Measurements from ENCODE around the gene TESMIN.

The TESMIN gene

DNA sequence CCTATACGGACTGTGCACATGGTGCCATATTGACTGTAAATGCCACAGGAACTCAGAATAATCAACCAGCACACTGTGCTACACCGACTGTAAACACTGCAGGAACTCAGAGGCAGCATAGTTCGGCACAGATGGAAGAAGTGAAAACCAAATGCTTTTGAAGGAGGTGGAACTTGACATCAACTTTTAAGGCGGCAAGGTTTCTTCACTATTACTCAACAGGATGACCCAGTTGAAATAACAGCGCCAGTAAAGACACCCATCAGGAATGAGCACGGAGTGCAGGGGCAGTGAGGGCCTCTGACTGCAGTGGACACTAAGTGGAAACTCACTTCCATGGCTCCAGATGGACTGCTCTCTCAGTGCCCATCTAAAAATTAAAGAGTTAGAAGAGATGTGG lies 15.7 kb downstream of the TESMIN start:
- Histone ChIP-seq H3K9ac (ENCODE audit: low read depth, low read length) (no peak overlapping the region), H3K9me3 (ENCODE audit: insufficient read depth, low read depth, low read length) (no peaks in the 10 kb centered on the region), H3K27me3 (ENCODE audit: insufficient read depth, low read length) (no peaks in the 10 kb centered on the region), H3K36me3 (ENCODE audit: insufficient read depth, low read depth, low read length) (peaks cover 24% of the 10 kb centered on the region), H3K27ac (ENCODE audit: low read length) (no peak overlapping the region), H3K4me1 (ENCODE audit: insufficient read depth, low read length) (no peaks in the 10 kb centered on the region), H3K4me3 (ENCODE audit: low read length) (no peak overlapping the region)

DNA sequence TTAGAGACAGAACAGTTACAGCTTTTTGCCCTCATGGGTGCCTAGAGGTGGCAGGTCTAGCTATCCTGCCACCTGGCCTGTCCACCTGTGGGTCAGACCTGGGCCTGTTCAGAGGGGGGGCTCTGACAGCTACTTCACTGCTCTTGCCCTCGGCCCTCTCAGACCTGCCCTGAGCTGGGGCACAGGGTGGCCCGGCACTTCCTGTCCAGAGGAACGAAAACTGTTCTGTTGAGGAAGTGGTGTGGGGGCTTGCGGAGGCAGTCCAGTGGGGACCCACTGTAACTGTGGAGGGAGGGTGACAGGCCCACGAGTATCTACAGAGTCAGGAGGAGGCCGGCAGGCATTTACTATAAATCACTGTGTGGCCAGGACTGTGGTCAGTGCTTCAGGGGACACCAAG lies 16.2 kb downstream of the TESMIN start:
- Histone ChIP-seq H3K36me3 (ENCODE audit: insufficient read depth, low read depth, low read length) (peaks cover 24% of the 10 kb centered on the region), H3K9ac (ENCODE audit: low read depth, low read length) (no peak overlapping the region), H3K4me1 (ENCODE audit: insufficient read depth, low read length) (no peaks in the 10 kb centered on the region), H3K27ac (ENCODE audit: low read length) (no peak overlapping the region), H3K4me3 (ENCODE audit: low read length) (no peak overlapping the region), H3K9me3 (ENCODE audit: insufficient read depth, low read depth, low read length) (no peaks in the 10 kb centered on the region), H3K27me3 (ENCODE audit: insufficient read depth, low read length) (no peaks in the 10 kb centered on the region)

DNA sequence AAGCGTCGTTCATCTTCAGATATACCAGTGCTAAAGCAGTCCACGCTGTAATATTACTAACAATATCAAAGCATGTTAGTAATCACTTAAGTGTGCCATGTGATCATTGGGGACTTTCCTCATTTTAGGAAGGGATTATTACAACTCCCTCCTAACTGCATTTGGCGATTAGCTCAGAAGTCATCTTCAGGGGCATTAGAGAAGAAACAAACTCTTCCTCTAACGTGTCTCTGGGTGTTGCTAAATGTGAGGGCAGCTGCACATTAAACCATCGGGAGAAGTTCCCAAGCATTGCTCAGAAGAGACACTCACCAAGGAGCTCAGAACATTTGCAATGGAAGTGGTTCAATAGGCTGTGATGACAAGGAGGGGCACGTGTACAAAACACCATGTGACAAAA lies 17.2 kb downstream of the TESMIN start:
- H3K9me3 ChIP-seq (ENCODE audit: insufficient read depth, low read depth, low read length), result no peaks in the 10 kb centered on the region
- H3K4me1 ChIP-seq (ENCODE audit: insufficient read depth, low read length), result no peaks in the 10 kb centered on the region
- no peak overlapping the region for H3K27ac ChIP-seq (ENCODE audit: low read length)
- no peak overlapping the region for H3K4me3 ChIP-seq (ENCODE audit: low read length)
- H3K36me3 ChIP-seq (ENCODE audit: insufficient read depth, low read depth, low read length), result peaks cover 24% of the 10 kb centered on the region
- no peaks in the 10 kb centered on the region for H3K27me3 ChIP-seq (ENCODE audit: insufficient read depth, low read length)
- H3K9ac ChIP-seq (ENCODE audit: low read depth, low read length), result no peak overlapping the region

DNA sequence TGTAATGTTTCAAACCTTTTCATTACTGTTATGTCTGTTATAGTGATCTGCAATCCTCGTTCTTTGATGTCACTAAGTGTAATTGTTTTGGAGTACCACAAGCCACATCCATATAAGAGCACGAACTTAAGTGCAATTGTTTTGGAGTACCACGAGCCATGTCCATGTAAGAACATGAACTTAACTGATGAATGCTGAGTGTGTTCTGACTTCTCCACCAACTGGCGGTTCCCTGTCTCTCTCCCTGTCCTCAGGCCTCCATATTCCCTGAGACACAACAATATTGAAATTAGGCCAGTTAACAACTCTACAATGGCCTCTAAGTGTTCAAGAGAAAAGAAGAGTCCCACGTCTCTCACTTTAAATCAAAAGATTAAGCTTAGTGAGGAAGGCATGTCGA lies 23.5 kb downstream of the TESMIN start:
- Histone ChIP-seq H3K4me3 (ENCODE audit: low read length) (no peak overlapping the region), H3K9ac (ENCODE audit: low read depth, low read length) (no peak overlapping the region), H3K4me1 (ENCODE audit: insufficient read depth, low read length) (peaks cover 6% of the 10 kb centered on the region; the same call in 1 of the 2 replicates), H3K36me3 (ENCODE audit: insufficient read depth, low read depth, low read length) (no peaks in the 10 kb centered on the region), H3K27me3 (ENCODE audit: insufficient read depth, low read length) (no peaks in the 10 kb centered on the region), H3K27ac (ENCODE audit: low read length) (no peak overlapping the region), H3K9me3 (ENCODE audit: insufficient read depth, low read depth, low read length) (no peaks in the 10 kb centered on the region)

DNA sequence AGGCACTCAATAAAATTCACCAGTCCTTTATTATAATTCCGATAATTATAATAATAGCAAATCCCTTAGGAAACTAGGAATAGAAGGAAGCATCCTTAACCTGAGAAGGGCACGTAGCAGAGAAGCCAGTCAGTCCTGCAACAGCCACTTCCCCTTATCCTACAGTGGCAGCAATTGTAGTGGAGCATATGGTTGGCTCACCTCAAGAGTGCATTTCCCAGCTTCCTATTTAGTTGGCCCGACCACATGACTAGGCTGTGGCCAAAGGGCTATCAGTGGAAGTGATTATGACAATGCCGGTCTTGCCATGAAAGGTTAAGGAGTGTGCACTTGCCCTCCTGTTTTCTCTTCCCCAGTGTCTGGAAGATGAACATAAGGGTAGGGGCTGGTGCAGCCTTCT lies 27.0 kb downstream of the TESMIN start:
- Histone ChIP-seq H3K4me3 (ENCODE audit: low read length) (no peak overlapping the region), H3K27me3 (ENCODE audit: insufficient read depth, low read length) (no peaks in the 10 kb centered on the region), H3K9ac (ENCODE audit: low read depth, low read length) (no peak overlapping the region), H3K4me1 (ENCODE audit: insufficient read depth, low read length) (peaks cover 6% of the 10 kb centered on the region; the same call in 1 of the 2 replicates), H3K27ac (ENCODE audit: low read length) (no peak overlapping the region), H3K9me3 (ENCODE audit: insufficient read depth, low read depth, low read length) (no peaks in the 10 kb centered on the region), H3K36me3 (ENCODE audit: insufficient read depth, low read depth, low read length) (no peaks in the 10 kb centered on the region)

DNA sequence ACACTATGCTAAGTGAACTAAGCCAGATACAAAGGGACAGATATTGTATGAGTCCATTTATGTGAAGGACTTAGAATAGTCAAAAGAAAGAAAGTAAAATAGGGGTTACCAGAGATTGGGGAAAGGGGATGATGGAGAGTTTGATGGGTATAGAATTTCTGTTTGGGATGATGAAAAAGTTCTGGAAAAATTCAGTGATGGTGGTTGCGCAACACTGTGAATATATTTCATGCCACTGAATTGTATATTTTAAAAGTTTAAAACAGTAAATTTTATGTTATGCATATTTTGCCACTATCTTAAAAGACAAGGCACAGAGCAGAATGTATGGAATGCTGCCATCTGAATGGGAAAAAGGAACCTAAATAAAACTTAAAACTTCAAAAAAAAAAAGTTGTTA lies 29.2 kb downstream of the TESMIN start:
- H3K4me3 ChIP-seq (ENCODE audit: low read length), result no peak overlapping the region
- peaks cover 6% of the 10 kb centered on the region; the same call in 1 of the 2 replicates for H3K4me1 ChIP-seq (ENCODE audit: insufficient read depth, low read length)
- H3K9me3 ChIP-seq (ENCODE audit: insufficient read depth, low read depth, low read length), result no peaks in the 10 kb centered on the region
- no peaks in the 10 kb centered on the region for H3K36me3 ChIP-seq (ENCODE audit: insufficient read depth, low read depth, low read length)
- H3K9ac ChIP-seq (ENCODE audit: low read depth, low read length), result no peak overlapping the region
- H3K27me3 ChIP-seq (ENCODE audit: insufficient read depth, low read length), result no peaks in the 10 kb centered on the region
- H3K27ac ChIP-seq (ENCODE audit: low read length), result no peak overlapping the region

DNA sequence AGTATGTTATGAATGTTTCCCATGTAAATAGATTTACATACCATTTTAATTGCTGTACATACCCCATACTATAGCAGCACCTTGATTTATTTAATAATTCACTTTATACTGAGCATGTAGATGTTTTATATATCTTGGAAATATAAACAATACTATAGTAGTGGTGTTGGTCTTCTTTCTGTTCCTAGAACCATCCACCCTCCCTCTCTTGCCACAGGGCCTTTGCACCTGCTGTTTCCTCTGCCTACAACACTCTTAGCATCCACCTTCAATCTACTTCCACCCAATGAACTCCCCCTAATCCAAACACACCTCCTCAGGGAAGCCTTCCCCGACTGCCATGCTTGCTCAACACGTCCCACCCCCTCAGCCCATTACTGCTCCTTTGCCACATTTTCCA lies 30.2 kb downstream of the TESMIN start:
- Histone ChIP-seq H3K27ac (ENCODE audit: low read length) (no peak overlapping the region), H3K4me1 (ENCODE audit: insufficient read depth, low read length) (peaks cover 3% of the 10 kb centered on the region; the same call in 1 of the 2 replicates), H3K27me3 (ENCODE audit: insufficient read depth, low read length) (no peaks in the 10 kb centered on the region), H3K4me3 (ENCODE audit: low read length) (no peak overlapping the region), H3K9ac (ENCODE audit: low read depth, low read length) (no peak overlapping the region), H3K36me3 (ENCODE audit: insufficient read depth, low read depth, low read length) (no peaks in the 10 kb centered on the region), H3K9me3 (ENCODE audit: insufficient read depth, low read depth, low read length) (no peaks in the 10 kb centered on the region)

DNA sequence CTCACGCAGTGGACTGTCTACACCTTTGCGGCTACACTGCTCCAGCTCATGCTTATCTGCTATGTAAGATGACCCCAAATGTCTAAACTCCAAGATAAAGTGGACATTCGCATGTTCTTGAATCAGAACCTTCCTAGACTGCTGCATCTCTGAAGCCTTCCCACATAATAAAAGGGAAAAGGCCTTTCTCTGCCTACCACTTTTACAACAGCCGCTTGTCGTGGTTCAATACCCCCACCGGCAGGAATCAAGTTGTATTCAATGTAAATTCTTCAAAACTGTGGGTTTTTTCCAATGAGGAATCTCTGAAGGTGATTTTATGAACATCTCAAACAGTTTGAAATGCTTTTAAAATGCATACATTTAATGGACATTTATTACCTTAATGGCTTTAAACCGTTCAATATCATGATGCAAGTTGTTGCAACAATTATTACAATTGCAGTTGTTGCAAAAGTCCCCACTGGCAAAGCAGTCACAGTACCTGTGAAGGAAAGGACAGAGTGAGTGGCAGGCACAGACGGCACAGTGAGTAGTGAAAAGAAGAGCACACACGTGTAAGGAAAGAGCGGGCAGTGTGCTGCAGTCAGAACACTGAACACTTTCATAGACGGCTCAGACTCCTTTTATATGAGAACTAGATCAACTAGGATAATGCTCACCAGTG lies 35.7 kb downstream of the TESMIN start:
- Histone ChIP-seq H3K27ac (ENCODE audit: low read length) (no peak overlapping the region), H3K4me1 (ENCODE audit: insufficient read depth, low read length) (no peaks in the 10 kb centered on the region), H3K9ac (ENCODE audit: low read depth, low read length) (no peak overlapping the region), H3K27me3 (ENCODE audit: insufficient read depth, low read length) (no peaks in the 10 kb centered on the region), H3K36me3 (ENCODE audit: insufficient read depth, low read depth, low read length) (no peaks in the 10 kb centered on the region), H3K9me3 (ENCODE audit: insufficient read depth, low read depth, low read length) (no peaks in the 10 kb centered on the region), H3K4me3 (ENCODE audit: low read length) (no peak overlapping the region)

DNA sequence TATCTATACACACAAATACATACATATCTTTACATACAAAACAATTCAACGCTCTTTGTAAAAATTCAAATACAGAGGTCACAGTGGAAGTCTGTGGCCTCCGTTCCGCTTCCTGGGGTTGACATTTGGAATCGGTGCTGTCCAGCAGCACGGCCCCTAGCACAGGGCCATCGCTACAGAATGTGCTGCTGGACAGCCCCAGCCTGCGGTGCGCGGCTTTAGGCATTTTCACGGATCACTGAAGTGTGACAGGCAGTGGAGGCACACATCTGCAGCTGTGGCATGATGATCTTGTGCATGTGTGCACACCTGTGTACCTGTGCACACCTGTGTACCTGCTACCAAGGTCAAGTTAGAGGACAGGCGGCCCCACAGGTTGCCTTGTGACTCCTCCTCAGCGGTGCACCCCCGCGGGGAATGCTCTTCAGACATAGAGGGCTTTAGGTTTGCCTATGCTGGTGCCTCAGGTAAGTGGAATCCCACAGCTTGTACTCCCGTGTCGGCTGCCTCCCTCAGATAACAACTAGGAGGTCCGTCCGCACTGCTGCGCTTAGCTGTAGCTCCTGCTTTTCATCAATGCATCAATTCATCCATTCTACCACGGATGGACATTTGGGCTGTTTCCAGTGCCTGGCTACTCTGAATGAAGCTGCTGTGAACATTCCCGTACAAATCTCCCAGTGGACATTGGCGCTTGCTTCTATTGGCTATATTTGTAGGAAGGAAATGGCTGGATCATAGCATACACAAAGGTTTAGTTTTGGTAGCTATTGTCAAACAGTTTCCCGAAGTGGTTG lies 37.1 kb downstream of the TESMIN start:
- Histone ChIP-seq H3K27ac (ENCODE audit: low read length) (no peak overlapping the region), H3K27me3 (ENCODE audit: insufficient read depth, low read length) (no peaks in the 10 kb centered on the region), H3K9ac (ENCODE audit: low read depth, low read length) (no peak overlapping the region), H3K9me3 (ENCODE audit: insufficient read depth, low read depth, low read length) (no peaks in the 10 kb centered on the region), H3K4me3 (ENCODE audit: low read length) (no peak overlapping the region), H3K36me3 (ENCODE audit: insufficient read depth, low read depth, low read length) (no peaks in the 10 kb centered on the region), H3K4me1 (ENCODE audit: insufficient read depth, low read length) (no peaks in the 10 kb centered on the region)

DNA sequence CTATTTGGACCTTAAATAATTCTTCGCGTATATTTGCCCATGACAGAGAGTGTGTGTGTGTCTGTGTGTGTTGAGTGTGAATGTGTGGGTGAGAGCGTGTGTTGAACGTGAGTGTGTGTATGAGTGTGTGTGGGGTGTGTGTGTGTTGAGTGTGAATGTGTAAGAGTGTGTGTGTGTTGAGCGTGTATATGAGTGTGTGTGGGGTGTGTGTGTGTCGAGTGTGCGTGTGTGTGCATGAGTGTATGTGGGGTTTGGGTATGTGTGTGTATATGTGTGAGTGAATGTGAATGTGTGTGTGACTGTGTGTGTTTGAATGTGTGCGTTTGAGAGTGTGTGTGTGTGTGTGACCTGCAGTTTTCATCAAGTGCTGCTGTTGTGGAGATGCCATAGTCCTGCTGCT lies 40.2 kb downstream of the TESMIN start:
- no peaks in the 10 kb centered on the region for H3K27me3 ChIP-seq (ENCODE audit: insufficient read depth, low read length)
- H3K9ac ChIP-seq (ENCODE audit: low read depth, low read length), result no peak overlapping the region
- no peak overlapping the region for H3K4me3 ChIP-seq (ENCODE audit: low read length)
- no peaks in the 10 kb centered on the region for H3K36me3 ChIP-seq (ENCODE audit: insufficient read depth, low read depth, low read length)
- H3K4me1 ChIP-seq (ENCODE audit: insufficient read depth, low read length), result peaks cover 11% of the 10 kb centered on the region; the same call in 1 of the 2 replicates
- H3K9me3 ChIP-seq (ENCODE audit: insufficient read depth, low read depth, low read length), result no peaks in the 10 kb centered on the region
- H3K27ac ChIP-seq (ENCODE audit: low read length), result no peak overlapping the region

DNA sequence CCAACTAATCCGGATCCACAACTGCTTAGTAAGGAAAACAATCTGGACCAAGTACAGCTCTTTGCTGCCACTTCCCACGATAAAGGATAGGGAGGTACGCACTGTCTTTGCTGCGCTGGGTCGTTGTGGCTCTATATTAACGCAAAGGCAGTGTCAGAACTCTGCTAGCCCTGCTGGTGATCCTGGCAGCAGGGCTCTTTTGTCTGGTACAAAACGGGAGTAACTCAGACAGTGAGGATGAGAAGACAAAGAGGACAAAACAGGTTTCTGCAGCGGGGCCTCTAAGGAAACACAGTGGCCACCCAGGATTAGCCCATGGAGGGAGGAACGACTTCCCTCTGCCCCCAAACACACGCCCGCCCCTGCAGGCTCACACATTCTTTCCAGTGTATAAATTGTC lies 40.9 kb downstream of the TESMIN start:
- no peaks in the 10 kb centered on the region for H3K27me3 ChIP-seq (ENCODE audit: insufficient read depth, low read length)
- H3K36me3 ChIP-seq (ENCODE audit: insufficient read depth, low read depth, low read length), result no peaks in the 10 kb centered on the region
- no peak overlapping the region for H3K9ac ChIP-seq (ENCODE audit: low read depth, low read length)

DNA sequence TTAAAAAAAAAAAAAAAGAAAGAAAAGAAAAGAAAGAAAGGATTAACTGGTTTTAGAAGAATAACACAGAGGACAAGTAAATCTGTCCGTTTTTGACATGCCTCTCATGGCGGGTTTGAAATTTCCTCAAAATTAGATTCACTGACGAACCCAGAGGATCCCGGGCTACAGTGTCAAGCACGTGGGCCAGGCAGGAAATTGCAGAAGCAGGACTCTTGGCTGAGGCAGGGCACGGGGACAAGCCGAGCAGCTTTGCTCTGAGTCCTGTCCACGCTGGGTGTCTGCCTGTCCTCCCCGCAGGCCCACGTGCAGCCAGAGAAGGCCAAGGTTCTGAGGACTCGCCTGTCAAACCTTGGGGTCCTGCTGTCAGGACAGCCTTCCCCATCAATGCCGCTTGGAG lies 42.3 kb downstream of the TESMIN start:
- Histone ChIP-seq H3K9ac (ENCODE audit: low read depth, low read length) (no peak overlapping the region), H3K27ac (ENCODE audit: low read length) (no peak overlapping the region), H3K4me1 (ENCODE audit: insufficient read depth, low read length) (peaks cover 13% of the 10 kb centered on the region; the same call in 1 of the 2 replicates), H3K4me3 (ENCODE audit: low read length) (no peak overlapping the region), H3K27me3 (ENCODE audit: insufficient read depth, low read length) (no peaks in the 10 kb centered on the region), H3K9me3 (ENCODE audit: insufficient read depth, low read depth, low read length) (no peaks in the 10 kb centered on the region), H3K36me3 (ENCODE audit: insufficient read depth, low read depth, low read length) (no peaks in the 10 kb centered on the region)

More for the DNA sequence above, 40.9 kb downstream of the TESMIN start:
- Histone ChIP-seq H3K27ac (ENCODE audit: low read length) (no peak overlapping the region), H3K4me3 (ENCODE audit: low read length) (no peak overlapping the region), H3K4me1 (ENCODE audit: insufficient read depth, low read length) (peaks cover 13% of the 10 kb centered on the region; the same call in 1 of the 2 replicates), H3K9me3 (ENCODE audit: insufficient read depth, low read depth, low read length) (no peaks in the 10 kb centered on the region)
